NCI-H2196 treated with DMSO at 0.1 percent for 48 hours (cell line): Measurements from ENCODE around the gene OGFOD3.

Experiments
- DNase-seq: peaks from one replicate; lab custom pipeline; 2025; ENCODE audit not compliant: unreplicated experiment; lab: John Stamatoyannopoulos, UW

OGFOD3 gene

GRCh38 chr17:82447876-82448275 lies 29.5 kb upstream of the OGFOD3 start:
- no peak for DNase-seq

- DNase-seq, result no peak
Observed at GRCh38 chr17:82446649-82447048, 28.3 kb upstream of the OGFOD3 start.

GRCh38 chr17:82446124-82446523 lies 27.7 kb upstream of the OGFOD3 start:
- DNase-seq, result no peak

GRCh38 chr17:82445542-82445941 lies 27.2 kb upstream of the OGFOD3 start:
- DNase-seq, result no peak

- DNase-seq, result no peak
Observed at GRCh38 chr17:82444941-82445521, 26.6 kb upstream of the OGFOD3 start.

GRCh38 chr17:82444284-82444893 lies 26.0 kb upstream of the OGFOD3 start:
- DNase-seq, result no peak

GRCh38 chr17:82443465-82444283 lies 25.3 kb upstream of the OGFOD3 start:
- no peak for DNase-seq

- no peak for DNase-seq
Observed at GRCh38 chr17:82442643-82443464, 24.5 kb upstream of the OGFOD3 start.

- no peak for DNase-seq
Observed at GRCh38 chr17:82441691-82442487, 23.5 kb upstream of the OGFOD3 start.

- DNase-seq, result no peak
Observed at GRCh38 chr17:82440991-82441627, 22.7 kb upstream of the OGFOD3 start.

GRCh38 chr17:82440469-82440981 lies 22.1 kb upstream of the OGFOD3 start:
- DNase-seq, result no peak

- no peak for DNase-seq
Observed at GRCh38 chr17:82439829-82440365, 21.5 kb upstream of the OGFOD3 start.

GRCh38 chr17:82439194-82439828 lies 20.9 kb upstream of the OGFOD3 start:
- no peak for DNase-seq

- DNase-seq, result no peak
Observed at GRCh38 chr17:82438401-82439193, 20.2 kb upstream of the OGFOD3 start.

GRCh38 chr17:82437325-82437668 lies 18.9 kb upstream of the OGFOD3 start:
- no peak for DNase-seq

- no peak for DNase-seq
Observed at GRCh38 chr17:82436601-82437324, 18.4 kb upstream of the OGFOD3 start.

GRCh38 chr17:82435601-82436583 lies 17.5 kb upstream of the OGFOD3 start:
- no peak for DNase-seq
